ENCODE measurements around the gene KIRREL3.

The KIRREL3 gene

DNA sequence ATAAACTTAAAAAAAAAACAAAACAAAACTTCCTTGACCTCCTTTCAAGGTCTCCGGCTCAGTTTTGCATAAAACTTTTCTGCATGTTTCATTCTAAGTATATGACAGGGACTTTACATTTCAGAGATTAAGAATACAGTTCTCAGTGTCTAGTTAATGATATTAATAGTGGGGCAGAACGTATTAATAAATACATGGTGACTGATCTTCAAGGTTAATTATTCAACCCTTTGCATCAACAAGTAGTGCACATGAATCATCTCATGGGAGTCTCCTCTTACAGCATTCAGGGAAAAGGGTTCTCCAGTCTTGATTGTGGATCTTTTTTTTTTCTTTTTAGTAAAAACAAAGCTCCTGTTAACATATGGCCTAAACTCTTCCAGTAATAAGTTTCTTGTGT lies 146.8 kb downstream of the KIRREL3 start:
- no peak for DNase-seq (ENCODE audit: low read depth)
- H3K4me3 ChIP-seq (ENCODE audit: low read length): no peak overlapping the region
- TF ChIP-seq, protein P1, sequence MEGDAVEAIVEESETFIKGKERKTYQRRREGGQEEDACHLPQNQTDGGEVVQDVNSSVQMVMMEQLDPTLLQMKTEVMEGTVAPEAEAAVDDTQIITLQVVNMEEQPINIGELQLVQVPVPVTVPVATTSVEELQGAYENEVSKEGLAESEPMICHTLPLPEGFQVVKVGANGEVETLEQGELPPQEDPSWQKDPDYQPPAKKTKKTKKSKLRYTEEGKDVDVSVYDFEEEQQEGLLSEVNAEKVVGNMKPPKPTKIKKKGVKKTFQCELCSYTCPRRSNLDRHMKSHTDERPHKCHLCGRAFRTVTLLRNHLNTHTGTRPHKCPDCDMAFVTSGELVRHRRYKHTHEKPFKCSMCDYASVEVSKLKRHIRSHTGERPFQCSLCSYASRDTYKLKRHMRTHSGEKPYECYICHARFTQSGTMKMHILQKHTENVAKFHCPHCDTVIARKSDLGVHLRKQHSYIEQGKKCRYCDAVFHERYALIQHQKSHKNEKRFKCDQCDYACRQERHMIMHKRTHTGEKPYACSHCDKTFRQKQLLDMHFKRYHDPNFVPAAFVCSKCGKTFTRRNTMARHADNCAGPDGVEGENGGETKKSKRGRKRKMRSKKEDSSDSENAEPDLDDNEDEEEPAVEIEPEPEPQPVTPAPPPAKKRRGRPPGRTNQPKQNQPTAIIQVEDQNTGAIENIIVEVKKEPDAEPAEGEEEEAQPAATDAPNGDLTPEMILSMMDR (conservative IDR thresholded peaks at IDR 0.05; ENCODE audit: low read length): no peak

DNA sequence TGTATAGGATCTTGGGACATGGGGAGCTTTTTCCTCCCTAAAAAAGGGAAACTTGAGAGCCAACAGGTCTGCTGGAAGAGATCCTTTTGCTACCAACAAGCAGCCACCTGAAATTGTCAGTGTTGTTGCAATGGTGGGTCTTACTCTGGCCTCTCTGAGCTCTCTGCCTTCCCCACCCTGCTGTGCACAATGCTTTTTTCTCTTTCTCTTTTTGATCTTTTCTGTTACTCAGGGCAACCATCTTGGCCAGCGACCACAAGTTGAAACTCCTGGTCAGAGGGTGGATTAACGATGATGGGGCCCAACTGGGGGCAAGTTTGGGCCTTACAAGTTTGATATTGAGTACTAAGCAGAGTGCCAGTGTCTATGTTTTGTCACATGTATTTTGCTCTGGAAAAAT lies 155.8 kb downstream of the KIRREL3 start:
- DNase-seq (ENCODE audit: low read depth): no peak
- H3K4me3 ChIP-seq (ENCODE audit: low read length): no peak overlapping the region
- TF ChIP-seq, protein P1 (conservative IDR thresholded peaks at IDR 0.05; ENCODE audit: low read length): no peak

DNA sequence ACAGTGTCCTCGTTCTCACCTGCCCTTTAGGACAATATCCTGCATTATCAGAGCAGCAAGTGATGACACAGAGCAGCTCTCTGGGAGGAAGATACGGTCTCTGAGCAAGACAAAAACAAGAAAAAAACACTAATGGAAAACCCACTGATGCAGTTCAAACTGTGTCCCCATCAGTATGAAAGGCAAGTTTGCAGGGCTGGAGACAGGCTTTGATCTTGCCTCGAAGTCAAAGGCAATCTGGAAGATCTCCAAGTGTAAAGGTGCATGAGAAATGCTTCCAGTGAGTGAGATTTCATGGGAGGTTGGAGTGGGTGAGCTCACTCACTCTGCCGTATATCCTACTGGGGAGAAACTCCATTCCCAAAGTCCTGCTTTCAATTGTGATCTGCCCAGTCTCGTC lies 157.5 kb downstream of the KIRREL3 start:
- H3K4me3 ChIP-seq (ENCODE audit: low read length): no peak overlapping the region
- DNase-seq (ENCODE audit: low read depth): no peak
- TF ChIP-seq, protein P1 (conservative IDR thresholded peaks at IDR 0.05; ENCODE audit: low read length): no peak

DNA sequence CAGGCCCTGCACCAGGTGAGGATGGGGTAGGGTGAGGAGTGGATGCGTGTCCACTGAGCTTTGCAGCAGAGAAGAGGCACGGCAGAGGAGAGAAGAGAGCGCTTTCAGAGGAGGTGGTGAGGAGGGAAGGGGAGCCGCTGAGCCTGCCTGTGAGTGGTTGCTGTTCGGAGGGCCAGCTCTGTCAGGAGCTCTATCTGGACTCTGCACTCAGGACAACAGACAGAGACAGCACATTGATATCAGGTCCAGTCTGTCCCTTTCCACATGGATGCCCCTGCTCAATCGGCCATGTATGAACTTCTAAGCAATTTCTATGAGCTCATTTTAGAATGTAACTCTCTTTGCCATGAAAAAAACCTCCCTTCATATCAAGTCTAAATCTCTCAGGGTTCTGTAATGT lies 158.6 kb downstream of the KIRREL3 start:
- TF ChIP-seq, protein P1 (conservative IDR thresholded peaks at IDR 0.05; ENCODE audit: low read length): no peak
- no peak for DNase-seq (ENCODE audit: low read depth)
- no peak overlapping the region for H3K4me3 ChIP-seq (ENCODE audit: low read length)

DNA sequence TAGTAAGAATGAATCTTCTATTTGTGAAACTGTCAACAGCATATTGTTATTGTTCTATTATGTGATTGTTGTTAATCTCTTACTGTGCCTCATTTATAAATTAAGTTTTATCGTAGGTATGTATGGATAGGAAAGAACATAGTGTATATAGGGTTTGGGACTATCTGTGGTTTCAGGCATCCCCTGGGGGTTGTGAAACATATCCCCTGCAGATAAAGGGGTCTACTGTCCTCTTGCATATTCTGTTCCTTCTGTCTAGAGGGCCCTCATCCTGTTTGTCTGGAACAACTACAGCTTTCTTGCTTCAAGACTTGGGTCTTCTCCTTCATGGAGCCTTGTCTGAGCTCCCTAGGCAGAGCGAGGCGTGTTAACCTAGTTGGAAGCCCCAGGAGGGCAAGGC lies 159.6 kb downstream of the KIRREL3 start:
- no peak for DNase-seq (ENCODE audit: low read depth)
- TF ChIP-seq, protein P1 (conservative IDR thresholded peaks at IDR 0.05; ENCODE audit: low read length): no peak
- H3K4me3 ChIP-seq (ENCODE audit: low read length): no peak overlapping the region

DNA sequence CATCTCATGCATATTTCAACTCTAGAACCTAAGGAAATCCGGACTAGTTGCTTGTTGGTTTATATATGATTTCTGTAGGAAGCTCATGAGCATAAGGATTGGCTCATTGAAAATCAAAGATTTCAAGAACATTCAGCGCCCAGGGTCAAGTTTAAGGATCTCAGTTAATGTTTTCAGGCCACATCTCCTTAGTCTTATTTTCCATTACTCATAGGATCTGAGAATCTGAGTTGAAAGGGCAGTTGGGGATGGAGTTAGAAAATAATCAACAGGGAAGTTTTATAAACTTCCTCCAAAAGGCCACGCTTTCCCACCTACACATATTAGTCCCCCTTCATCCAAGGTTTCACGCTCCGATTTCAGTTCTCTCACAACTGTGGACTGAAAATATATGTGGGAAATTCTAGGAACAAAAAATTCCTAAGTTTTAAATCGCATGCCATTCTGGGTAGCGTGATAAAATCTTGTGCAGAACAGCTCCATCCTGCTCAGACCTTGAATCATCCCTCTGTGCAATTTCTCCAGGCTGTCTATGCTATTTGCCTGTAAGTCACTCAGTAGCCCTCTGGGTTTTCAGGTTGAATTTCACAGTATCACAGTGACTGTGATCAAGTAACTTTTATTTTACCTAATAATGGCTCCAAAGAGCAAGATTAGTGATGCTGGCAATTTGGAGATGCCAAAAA lies 160.2 kb downstream of the KIRREL3 start:
- H3K4me3 ChIP-seq (ENCODE audit: low read length): no peak overlapping the region
- peak; percentile 71 for DNase-seq (ENCODE audit: low read depth)
- TF ChIP-seq, protein P1 (conservative IDR thresholded peaks at IDR 0.05; ENCODE audit: low read length): no peak

DNA sequence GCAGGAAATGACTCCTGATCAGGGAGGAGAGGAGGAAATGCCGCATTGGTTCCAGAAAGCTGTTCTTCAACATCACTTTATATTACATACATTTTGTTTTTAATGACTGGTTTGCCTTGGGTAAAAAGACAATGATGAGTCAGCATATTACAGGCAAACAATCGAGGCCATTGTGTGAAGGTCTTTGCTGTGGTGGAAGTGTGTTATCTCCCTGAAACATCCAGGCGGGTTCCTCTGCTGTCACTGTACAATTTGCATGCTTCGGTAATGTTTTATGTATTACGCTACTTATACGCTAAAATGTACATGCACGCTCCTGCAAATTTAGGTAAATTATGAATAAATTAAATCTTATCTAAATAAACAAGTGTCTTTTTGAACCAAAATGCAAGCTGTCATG lies 161.1 kb downstream of the KIRREL3 start:
- H3K4me3 ChIP-seq (ENCODE audit: low read length): no peak overlapping the region
- TF ChIP-seq, protein P1 (conservative IDR thresholded peaks at IDR 0.05; ENCODE audit: low read length): no peak
- no peak for DNase-seq (ENCODE audit: low read depth)

Measured in AG10803 (cell line).